WTC11 (cell line): Measurements from ENCODE around the gene TSPAN7. TPM values are rescaled to one million over a fixed set of nuclear protein-coding genes. Genes with fewer than 3 reads are reported as not detected.

Experiments used
- ATAC-seq: fragments of 200-7000 bp; cut with Tn5 transposase; 2 replicates; pipeline ENCODE4 v1.10.0; 2021; ENCODE audit warnings: mild to moderate bottlenecking, moderate library complexity
- CTCF ChIA-PET: fragments of 300-600 bp; sonication (Branson Sonifier 250); formaldehyde crosslinking; loops from one replicate; lab custom pipeline; 2021; ENCODE audit warnings: antibody characterized with exemption; lab: Charles Lee
- POLR2A ChIA-PET: fragments of 350-600 bp; sonication (Branson Sonifier 250); formaldehyde crosslinking; loops from one replicate; lab custom pipeline; 2021; ENCODE audit warnings: antibody characterized with exemption; lab: Charles Lee
- DNase-seq: peaks from one replicate; pipeline ENCODE4 v3.0.0; 2021; ENCODE audit warnings: low spot score
- H3K27ac Mint-ChIP-seq: 2 replicates; pipeline ENCODE4 v1.8.0; 2021; ENCODE audit warnings: mixed read lengths
- H3K27me3 Mint-ChIP-seq: 2 replicates; pipeline ENCODE4 v1.8.0; 2021; ENCODE audit warnings: low read depth, mild to moderate bottlenecking, moderate library complexity, mixed read lengths
- H3K36me3 Mint-ChIP-seq: 2 replicates; pipeline ENCODE4 v1.8.0; 2021; ENCODE audit warnings: mixed read lengths
- H3K4me1 Mint-ChIP-seq: 2 replicates; pipeline ENCODE4 v1.8.0; 2022; ENCODE audit warnings: mixed read lengths
- H3K4me3 Mint-ChIP-seq: 2 replicates; pipeline ENCODE4 v1.8.0; 2021; ENCODE audit warnings: mild to moderate bottlenecking, moderate library complexity, mixed read lengths
- H3K9me3 Mint-ChIP-seq: 2 replicates; pipeline ENCODE4 v1.8.0; 2021; ENCODE audit warnings: mixed read lengths
- ATF1 ChIP-seq: sonication (generic); formaldehyde crosslinking; IDR thresholded peaks from 2 replicates; pipeline ENCODE4 v1.8.1; 2023; ENCODE audit warnings: mild to moderate bottlenecking, moderate library complexity, missing genetic modification reagents
- ELF4 ChIP-seq: sonication (generic); formaldehyde crosslinking; IDR thresholded peaks from 2 replicates; pipeline ENCODE4 v1.8.1; 2022; ENCODE audit warnings: low read depth, mild to moderate bottlenecking, moderate library complexity, missing genetic modification reagents
- EMX1 ChIP-seq: fragments of 250-450 bp; sonication (Bioruptor Pico); IDR thresholded peaks from 2 replicates; pipeline ENCODE4 v1.8.0; 2021; ENCODE audit warnings: mild to moderate bottlenecking
- FOXK1 ChIP-seq: sonication (generic); formaldehyde crosslinking; IDR thresholded peaks from 2 replicates; pipeline ENCODE4 v1.8.0; 2022; ENCODE audit warnings: mild to moderate bottlenecking, moderate library complexity, missing genetic modification reagents
- NR2C2 ChIP-seq: sonication (generic); formaldehyde crosslinking; IDR thresholded peaks from 2 replicates; pipeline ENCODE4 v1.8.0; 2022; ENCODE audit warnings: mild to moderate bottlenecking, missing genetic modification reagents
- RELA ChIP-seq: sonication (generic); formaldehyde crosslinking; IDR thresholded peaks from 2 replicates; pipeline ENCODE4 v1.8.1; 2022; ENCODE audit warnings: missing genetic modification reagents, mild to moderate bottlenecking, borderline replicate concordance
- SP1 ChIP-seq: sonication (generic); formaldehyde crosslinking; conservative IDR thresholded peaks from 2 replicates; pipeline ENCODE4 v1.8.1; 2022; ENCODE audit warnings: missing genetic modification reagents
- TCF7 ChIP-seq: sonication (generic); formaldehyde crosslinking; IDR thresholded peaks from 2 replicates; pipeline ENCODE4 v1.8.0; 2022; ENCODE audit warnings: mild to moderate bottlenecking, low read depth, missing genetic modification reagents, moderate library complexity
- ZNF423 ChIP-seq: fragments of 250-450 bp; sonication (Bioruptor Pico); IDR thresholded peaks from 2 replicates; pipeline ENCODE4 v2.1.2; 2022; ENCODE audit warnings: mild to moderate bottlenecking, moderate library complexity
- total RNA-seq: library from RNA; stranded (reverse); gene quantifications from 3 replicates; pipeline ENCODE4 v1.2.3, GENCODE V29; 2021
- TF ChIP-seq, protein P1 (sequence below): sonication (generic); formaldehyde crosslinking; IDR thresholded peaks from 2 replicates; pipeline ENCODE4 v1.8.1; 2023; ENCODE audit warnings: mild to moderate bottlenecking, missing genetic modification reagents, moderate library complexity
- TF ChIP-seq, protein P2 (sequence below): sonication (generic); formaldehyde crosslinking; IDR thresholded peaks from 2 replicates; pipeline ENCODE4 v1.8.0; 2023; ENCODE audit warnings: missing genetic modification reagents
- TF ChIP-seq, protein P3 (sequence below): fragments of 250-450 bp; sonication (Bioruptor Pico); conservative IDR thresholded peaks from 2 replicates; pipeline ENCODE4 v1.9.0; 2021; ENCODE audit warnings: mild to moderate bottlenecking
- TF ChIP-seq, protein P4 (sequence below): sonication (generic); formaldehyde crosslinking; IDR thresholded peaks from 2 replicates; pipeline ENCODE4 v1.8.1; 2022; ENCODE audit warnings: mild to moderate bottlenecking, missing genetic modification reagents, moderate library complexity, borderline replicate concordance
- TF ChIP-seq, protein P5 (sequence below): fragments of 200-600 bp; IDR thresholded peaks from 2 replicates; pipeline ENCODE4 v1.8.0; 2022; ENCODE audit warnings: antibody characterized with exemption

TSPAN7 gene
- total RNA-seq, 1 experiment from 2014 or later = 10.8 TPM

DNA sequence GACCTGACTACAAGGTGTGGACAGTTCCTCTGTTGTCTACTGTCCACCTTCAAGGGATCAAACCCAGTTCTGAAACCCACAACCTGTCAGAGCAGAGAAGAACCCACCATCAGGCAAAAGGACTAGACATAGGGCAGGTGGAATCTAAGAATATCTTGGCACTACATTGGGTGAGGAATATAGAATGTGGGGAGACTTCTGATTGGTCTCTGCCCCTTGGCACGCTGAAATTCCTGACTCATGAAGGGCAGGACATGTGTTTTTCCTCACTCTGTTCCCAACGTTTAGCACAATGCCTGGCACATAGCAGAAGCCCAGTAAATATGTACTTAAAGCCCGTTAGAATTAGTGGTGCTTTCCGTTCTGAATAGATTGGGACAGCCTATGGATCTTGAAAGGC, 59.3 kb downstream of the TSPAN7 start:
- no peaks in the 10 kb centered on the region for H3K27me3 Mint-ChIP-seq
- TF ChIP-seq, protein P1, sequence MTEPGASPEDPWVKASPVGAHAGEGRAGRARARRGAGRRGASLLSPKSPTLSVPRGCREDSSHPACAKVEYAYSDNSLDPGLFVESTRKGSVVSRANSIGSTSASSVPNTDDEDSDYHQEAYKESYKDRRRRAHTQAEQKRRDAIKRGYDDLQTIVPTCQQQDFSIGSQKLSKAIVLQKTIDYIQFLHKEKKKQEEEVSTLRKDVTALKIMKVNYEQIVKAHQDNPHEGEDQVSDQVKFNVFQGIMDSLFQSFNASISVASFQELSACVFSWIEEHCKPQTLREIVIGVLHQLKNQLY (CRISPR knock-in tag) = no peak
- TF ChIP-seq, protein P2, sequence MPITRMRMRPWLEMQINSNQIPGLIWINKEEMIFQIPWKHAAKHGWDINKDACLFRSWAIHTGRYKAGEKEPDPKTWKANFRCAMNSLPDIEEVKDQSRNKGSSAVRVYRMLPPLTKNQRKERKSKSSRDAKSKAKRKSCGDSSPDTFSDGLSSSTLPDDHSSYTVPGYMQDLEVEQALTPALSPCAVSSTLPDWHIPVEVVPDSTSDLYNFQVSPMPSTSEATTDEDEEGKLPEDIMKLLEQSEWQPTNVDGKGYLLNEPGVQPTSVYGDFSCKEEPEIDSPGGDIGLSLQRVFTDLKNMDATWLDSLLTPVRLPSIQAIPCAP = no peak
- no peak for TF ChIP-seq EMX1 (CRISPR knock-in tag)
- no peak for TF ChIP-seq SP1
- ATAC-seq (no peak), DNase-seq (no peak)
- no peaks in the 10 kb centered on the region for H3K36me3 Mint-ChIP-seq
- H3K9me3 Mint-ChIP-seq = no peaks in the 10 kb centered on the region
- POLR2A ChIA-PET = no interaction called here
- peaks cover 10% of the 10 kb centered on the region for H3K4me1 Mint-ChIP-seq
- no peak overlapping the region for H3K27ac Mint-ChIP-seq
- CTCF ChIA-PET = no interaction called here
- H3K4me3 Mint-ChIP-seq = no peak overlapping the region

DNA sequence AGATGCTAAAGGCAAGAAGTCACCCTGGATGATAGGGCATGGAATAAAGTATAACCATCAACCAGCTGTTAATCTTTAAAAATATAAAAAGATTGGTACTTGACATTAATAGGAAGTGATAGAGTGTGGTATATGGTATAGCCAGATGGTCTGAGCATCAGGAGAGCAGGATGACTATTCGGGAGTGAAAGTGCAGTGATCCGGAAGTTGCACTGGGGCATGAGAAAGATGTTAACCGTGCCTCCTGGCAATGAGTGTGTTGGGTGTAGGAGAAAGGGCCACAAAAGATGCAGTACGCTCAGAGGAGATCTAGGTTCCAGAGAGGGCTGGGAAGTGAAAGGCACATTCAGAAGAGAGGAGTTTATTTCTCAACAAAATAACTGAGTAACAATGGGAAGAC, 65.0 kb downstream of the TSPAN7 start:
- CTCF ChIA-PET = no interaction called here
- TF ChIP-seq TCF7 (no peak), ATF1 (CRISPR knock-in tag) (no peak), RELA (CRISPR knock-in tag) (no peak)
- TF ChIP-seq, protein P3, sequence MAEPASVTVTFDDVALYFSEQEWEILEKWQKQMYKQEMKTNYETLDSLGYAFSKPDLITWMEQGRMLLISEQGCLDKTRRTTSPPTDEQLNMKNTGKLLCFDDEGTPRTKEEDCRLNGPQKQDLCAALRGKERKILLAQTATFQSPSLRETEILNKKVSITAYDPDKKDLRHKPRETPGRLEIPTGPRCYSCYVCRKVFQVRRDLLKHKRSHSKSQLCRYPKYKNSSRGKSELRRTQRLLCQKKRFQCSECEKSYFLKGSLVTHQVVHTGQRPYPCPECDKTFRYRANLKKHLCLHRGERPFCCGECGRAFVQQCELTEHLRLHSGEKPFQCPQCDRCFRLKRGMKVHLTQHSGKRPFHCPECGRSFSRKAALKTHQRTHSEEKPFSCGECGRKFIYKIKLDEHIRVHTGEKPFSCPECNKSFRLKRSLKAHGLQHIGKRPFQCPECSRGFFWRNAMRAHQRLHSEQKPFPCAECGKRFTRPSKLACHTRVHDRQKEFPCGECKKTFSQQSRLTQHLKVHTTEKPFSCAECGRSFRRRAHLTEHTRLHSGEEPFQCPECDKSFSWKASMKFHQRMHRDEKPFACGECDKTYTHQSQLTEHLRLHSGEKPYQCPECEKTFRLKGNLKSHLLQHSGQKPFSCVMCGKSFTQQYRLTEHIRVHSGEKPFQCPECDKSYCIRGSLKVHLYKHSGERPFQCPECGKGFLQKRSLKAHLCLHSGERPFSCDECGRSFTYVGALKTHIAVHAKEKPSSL (CRISPR knock-in tag) = no peak
- TF ChIP-seq, protein P4, sequence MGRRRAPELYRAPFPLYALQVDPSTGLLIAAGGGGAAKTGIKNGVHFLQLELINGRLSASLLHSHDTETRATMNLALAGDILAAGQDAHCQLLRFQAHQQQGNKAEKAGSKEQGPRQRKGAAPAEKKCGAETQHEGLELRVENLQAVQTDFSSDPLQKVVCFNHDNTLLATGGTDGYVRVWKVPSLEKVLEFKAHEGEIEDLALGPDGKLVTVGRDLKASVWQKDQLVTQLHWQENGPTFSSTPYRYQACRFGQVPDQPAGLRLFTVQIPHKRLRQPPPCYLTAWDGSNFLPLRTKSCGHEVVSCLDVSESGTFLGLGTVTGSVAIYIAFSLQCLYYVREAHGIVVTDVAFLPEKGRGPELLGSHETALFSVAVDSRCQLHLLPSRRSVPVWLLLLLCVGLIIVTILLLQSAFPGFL (CRISPR knock-in tag) = no peak
- POLR2A ChIA-PET = no interaction called here
- DNase-seq = no peak
- peaks cover 6% of the 10 kb centered on the region for H3K4me1 Mint-ChIP-seq
- no peak overlapping the region for H3K27ac Mint-ChIP-seq
- no peak overlapping the region for H3K4me3 Mint-ChIP-seq
- no peaks in the 10 kb centered on the region for H3K36me3 Mint-ChIP-seq
- no peaks in the 10 kb centered on the region for H3K9me3 Mint-ChIP-seq
- no peak for ATAC-seq
- no peaks in the 10 kb centered on the region for H3K27me3 Mint-ChIP-seq

DNA sequence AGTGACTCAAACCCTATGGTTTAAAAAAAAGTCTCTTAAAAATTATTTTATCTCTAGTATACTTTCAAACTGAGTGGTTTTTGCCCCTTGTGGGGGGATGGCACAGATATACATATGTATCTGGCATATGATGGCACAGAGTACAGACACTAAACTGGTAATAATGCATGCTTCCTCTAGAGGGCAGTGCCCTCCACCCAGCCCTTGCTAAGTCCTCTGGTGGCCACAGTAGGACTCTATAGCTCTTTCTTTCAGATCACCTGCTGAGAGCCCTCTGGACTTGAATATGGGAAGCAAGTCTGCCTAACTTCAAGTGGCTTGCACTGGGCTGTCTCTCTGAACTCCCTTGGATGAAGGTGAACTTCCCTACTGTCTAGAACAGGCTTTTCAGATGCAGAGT, 66.3 kb downstream of the TSPAN7 start:
- ChIA-PET POLR2A (no interaction called here), CTCF (interaction anchor here (0.6 to 2.1 kb wide), 11 partner anchors 14 to 521 kb away, joined by 3 to 8 read pairs (median 3); no protein-coding TSS in a partner anchor)
- Mint-ChIP-seq H3K36me3 (no peaks in the 10 kb centered on the region), H3K27ac (no peak overlapping the region), H3K4me1 (peaks cover 6% of the 10 kb centered on the region), H3K9me3 (no peaks in the 10 kb centered on the region), H3K27me3 (no peaks in the 10 kb centered on the region), H3K4me3 (no peak overlapping the region)
- DNase-seq (peak; percentile 19), ATAC-seq (peak; percentile 97)
- TF ChIP-seq, protein P5, sequence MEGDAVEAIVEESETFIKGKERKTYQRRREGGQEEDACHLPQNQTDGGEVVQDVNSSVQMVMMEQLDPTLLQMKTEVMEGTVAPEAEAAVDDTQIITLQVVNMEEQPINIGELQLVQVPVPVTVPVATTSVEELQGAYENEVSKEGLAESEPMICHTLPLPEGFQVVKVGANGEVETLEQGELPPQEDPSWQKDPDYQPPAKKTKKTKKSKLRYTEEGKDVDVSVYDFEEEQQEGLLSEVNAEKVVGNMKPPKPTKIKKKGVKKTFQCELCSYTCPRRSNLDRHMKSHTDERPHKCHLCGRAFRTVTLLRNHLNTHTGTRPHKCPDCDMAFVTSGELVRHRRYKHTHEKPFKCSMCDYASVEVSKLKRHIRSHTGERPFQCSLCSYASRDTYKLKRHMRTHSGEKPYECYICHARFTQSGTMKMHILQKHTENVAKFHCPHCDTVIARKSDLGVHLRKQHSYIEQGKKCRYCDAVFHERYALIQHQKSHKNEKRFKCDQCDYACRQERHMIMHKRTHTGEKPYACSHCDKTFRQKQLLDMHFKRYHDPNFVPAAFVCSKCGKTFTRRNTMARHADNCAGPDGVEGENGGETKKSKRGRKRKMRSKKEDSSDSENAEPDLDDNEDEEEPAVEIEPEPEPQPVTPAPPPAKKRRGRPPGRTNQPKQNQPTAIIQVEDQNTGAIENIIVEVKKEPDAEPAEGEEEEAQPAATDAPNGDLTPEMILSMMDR = peak; percentile 44
- no peak for TF ChIP-seq ZNF423

DNA sequence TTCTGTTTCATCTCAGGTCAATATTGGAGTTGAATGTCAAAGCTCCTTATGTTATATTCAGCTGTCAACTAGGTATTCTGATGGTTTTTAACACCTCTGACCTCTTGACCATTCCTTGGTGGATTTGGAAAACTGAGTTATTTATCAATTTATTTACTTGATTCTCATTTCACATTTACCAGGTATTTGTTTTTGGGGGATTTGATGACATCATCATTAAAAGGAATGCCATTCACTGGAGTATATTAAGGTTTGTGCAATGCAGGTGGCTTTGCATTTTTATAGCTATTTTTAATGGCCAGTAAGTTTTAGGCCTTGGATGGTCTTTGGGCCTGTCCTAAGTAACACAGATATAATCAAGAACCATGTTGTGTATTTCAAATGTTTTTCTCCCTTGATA, 67.2 kb downstream of the TSPAN7 start:
- H3K36me3 Mint-ChIP-seq = no peaks in the 10 kb centered on the region
- H3K27ac Mint-ChIP-seq = no peak overlapping the region
- ChIA-PET CTCF (interaction anchor here (1.6 to 2.1 kb wide), 2 partner anchors 13 to 25 kb away, joined by 5 to 8 read pairs; no protein-coding TSS in a partner anchor), POLR2A (no interaction called here)
- ATAC-seq (no peak), DNase-seq (no peak)
- TF ChIP-seq NR2C2 (CRISPR knock-in tag) (no peak), FOXK1 (CRISPR knock-in tag) (no peak), ELF4 (CRISPR knock-in tag) (no peak)
- H3K4me1 Mint-ChIP-seq = peaks cover 6% of the 10 kb centered on the region
- no peaks in the 10 kb centered on the region for H3K9me3 Mint-ChIP-seq
- no peaks in the 10 kb centered on the region for H3K27me3 Mint-ChIP-seq
- H3K4me3 Mint-ChIP-seq = no peak overlapping the region
